Measurements from ENCODE around the gene LYRM1.
A peak's percentile ranks its signal among the peaks of the same experiment; 100 is the strongest.
"Not testable (repeated sequence)": the region's sequence is repeated elsewhere in the genome, so short reads cannot be mapped to it uniquely, and the experiment has no call there.

LYRM1 gene

DNA sequence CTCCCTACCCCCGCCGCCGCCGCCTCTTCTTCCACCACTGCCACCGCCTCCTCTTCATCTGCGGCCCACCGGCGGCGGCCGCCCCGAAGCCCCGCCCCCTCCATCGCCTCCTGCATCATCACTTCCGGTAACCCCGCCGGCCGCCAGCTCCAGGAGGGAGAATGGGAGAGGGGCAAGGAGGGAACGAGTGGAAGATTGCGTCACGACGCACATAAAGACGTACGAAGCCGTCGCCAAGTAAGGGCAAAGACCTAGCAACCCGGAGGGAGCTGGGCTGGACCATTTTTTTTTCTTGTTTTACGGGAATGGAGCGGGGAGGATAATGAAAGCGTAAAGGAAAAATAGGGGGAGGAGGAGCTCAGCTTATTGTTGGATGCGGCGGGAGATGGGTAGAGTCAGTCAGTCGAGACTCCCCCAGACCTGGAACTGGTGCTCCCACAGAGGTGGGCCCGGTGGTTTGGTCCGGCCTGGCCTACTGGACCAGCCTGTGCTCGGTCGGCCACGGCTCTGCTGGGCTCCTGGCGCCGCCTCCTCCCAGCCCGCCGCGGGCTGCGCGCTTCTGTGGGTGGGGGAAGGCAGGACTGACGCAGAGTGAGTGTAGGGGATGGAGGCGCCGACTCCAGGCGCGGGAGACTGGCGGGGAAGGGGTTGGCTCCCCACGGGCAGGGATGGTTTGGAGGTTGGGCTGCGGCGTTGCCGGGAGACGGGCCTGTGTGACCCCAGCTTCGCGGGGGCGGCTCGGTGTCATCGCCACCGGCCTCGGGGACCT, at the start of gene LYRM1, which contains the start of gene DCUN1D3:
Gene LYRM1, plus strand, starts transcription at position 473 of the 769 bp plus-strand sequence. CDS start 14,785 bp downstream, outside the sequence.
Gene DCUN1D3, minus strand, starts transcription at position 60 of the 769 bp plus-strand sequence. CDS start 37,820 bp downstream, outside the sequence.
- peak; percentile 99 for DNase-seq

DNA sequence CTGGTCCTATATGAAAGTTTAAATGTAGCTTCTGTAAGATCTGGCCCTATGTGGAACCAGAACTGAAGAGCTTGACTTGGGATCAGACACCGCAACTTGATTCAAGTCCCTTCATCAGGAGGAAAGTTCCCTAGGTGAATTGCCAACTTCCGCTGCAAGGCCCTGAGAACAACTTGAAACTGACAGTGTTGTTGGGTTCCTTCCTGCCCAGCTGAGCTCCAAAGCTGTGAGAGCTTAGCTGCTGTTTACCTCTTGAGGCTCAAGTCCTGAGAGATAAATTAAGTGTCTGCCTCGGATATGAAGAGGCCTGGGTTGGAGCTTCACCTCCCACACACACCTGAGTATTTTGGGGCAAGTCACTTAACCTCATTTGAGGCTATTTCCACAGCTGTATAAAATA, 49.6 kb upstream of the LYRM1 start:
- no peak for DNase-seq

DNA sequence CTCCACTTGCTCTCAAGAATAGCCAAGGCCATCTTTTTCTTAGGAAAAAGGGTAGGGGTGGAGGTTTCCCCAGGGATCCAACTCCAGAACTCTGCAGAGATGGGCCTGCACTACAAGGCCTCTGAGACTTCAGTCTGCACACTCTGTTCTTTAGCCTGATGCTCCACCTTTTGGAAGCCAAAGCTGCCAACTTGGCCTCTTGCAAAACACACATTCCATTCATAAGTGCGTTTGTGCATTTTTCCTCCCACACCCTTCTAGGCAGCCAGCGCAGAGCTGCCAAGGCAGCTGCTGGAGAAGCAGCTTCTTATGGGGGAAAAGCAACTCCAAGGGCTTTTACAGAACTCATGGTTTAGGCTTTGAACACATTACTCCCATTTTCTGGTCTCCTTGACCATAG, 49.0 kb upstream of the LYRM1 start:
- DNase-seq: peak; percentile 88

GRCh38 chr16:20853143-20853542, 47.4 kb upstream of the LYRM1 start:
- DNase-seq: no peak

- DNase-seq: no peak
Observed at GRCh38 chr16:20853981-20854620, 46.5 kb upstream of the LYRM1 start.

- no peak for DNase-seq
Observed at GRCh38 chr16:20854963-20855362, 45.6 kb upstream of the LYRM1 start.

- DNase-seq: no peak
Observed at GRCh38 chr16:20857281-20857680, 43.3 kb upstream of the LYRM1 start.

DNA sequence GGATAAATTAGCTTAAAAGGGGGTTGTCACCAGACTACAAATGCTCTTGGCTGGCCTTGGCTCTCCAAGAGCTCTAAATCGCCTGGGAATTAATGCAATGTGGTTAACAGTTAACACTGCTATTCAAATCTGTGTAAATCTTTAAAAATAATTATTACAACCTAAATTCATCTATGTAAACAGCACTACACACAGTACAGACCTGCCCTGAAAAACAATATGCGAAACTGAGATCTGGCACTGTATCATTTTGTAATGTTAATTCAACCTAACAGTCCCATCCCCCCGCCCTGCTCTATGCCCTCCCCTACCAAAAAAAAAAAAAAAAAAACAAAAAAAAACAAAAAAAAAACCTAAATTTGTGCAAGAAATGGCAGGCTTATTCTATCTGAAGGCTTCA, 41.3 kb upstream of the LYRM1 start:
- DNase-seq: no peak

DNA sequence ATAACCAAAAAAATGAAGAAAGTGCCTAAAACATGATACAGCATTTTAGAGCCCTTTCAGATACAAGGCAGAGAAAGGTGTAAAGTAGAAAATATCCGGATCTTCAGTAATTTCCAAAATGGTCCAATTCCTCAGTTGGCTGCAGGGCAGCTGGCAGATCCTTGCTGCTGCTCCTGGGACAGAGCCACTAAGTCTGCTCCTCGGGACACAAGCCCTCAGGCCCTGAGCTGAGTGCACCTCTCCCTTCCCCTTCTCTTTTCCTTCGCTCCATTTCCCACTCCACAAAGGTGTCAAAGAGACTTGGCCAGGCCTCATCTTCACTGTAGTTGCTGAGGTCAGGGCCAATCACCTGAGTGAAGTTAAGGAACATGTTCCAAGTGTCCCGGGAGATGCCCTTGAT, 40.9 kb upstream of the LYRM1 start:
- DNase-seq: no peak

DNA sequence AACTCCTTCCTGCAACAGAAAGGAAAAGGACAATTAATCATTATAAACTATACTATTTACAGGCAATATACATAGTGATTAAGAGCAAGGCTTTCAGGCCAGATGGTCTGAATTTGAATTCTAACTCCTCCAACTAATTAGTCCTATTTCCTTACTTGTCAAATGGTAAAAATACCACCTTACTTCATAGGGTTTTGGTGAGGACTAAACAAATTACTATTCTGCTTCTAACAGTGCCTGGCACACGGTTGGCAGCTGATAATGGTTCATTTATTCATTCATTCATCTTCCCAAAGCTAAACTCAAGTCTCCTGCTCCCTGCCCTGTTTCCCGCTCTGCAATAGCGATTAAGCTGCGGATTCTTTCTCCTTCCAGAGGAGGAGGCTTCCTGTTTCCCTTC, 40.2 kb upstream of the LYRM1 start:
- DNase-seq: no peak

DNA sequence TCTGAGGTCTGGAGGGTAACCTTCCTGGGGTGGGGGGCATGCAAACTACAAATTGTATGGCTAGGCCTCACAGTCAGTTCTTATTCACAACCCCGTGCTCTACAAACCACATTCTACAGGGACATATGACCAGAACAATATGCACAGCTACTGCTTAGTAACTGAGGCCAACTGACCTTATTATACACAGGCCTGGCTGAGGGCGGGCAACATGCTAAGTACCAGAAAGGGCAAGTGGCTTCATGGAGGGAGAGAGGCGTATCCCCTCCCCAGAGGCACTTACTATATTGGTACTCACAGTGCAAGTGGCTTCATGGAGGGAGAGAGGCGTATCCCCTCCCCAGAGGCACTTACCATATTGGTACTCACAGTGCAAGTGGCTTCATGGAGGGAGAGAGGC, 39.6 kb upstream of the LYRM1 start:
- not testable (repeated sequence) for DNase-seq

DNA sequence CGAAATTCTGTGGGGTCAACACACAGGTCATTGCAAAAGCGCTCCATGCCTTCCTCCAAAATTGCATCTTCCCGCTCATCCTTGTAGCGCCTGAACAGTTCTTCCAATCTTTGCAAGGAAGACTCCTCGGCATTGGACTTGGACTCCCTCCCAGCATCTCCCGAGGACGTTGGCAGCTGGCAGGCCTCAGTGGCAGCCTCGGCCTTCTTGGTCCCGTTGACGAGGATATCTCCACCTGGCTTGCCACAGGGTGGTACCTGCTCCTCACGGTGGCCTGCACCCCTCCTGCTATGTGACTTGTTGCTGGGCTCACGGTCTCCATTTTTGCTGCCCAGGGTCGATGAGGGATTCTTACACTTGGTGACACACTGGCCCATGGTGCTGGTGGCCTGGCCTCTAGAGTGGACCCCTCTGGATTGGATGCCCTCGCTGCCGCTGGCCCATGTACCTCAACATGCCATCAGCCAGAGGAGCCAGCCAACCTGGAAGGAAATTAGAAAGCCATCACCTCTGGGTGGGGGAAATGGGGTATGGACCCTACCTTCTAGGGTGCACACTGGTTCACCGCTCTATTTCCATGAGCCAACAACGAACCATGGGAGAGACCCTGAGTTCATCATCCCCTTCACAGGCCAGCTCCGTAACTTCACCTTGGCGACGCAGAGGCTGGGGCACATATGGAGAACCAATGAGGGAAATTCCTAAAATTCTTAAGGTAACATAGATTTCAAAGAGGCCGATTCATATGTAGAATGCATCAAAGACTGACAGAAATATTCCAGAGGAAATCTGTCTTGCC, 38.2 kb upstream of the LYRM1 start:
- DNase-seq: no peak

DNA sequence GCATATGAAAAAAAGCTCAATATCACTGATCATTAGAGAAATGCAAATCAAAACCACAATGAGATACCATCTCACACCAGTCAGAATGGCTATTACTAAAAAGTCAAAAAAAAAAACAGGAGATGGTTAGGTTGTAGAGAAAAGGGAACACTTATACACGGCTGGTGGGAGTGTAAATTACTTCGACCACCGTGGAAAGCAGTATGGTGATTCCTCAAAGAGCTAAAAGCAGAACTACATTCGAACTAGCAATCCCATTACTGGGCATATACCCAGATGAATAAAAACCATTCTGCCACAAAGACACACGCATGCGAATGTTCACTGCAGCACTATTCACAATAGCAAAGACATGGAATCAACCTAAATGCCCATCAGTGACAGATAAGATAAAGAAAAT, 36.2 kb upstream of the LYRM1 start:
- DNase-seq: not testable (repeated sequence)

DNA sequence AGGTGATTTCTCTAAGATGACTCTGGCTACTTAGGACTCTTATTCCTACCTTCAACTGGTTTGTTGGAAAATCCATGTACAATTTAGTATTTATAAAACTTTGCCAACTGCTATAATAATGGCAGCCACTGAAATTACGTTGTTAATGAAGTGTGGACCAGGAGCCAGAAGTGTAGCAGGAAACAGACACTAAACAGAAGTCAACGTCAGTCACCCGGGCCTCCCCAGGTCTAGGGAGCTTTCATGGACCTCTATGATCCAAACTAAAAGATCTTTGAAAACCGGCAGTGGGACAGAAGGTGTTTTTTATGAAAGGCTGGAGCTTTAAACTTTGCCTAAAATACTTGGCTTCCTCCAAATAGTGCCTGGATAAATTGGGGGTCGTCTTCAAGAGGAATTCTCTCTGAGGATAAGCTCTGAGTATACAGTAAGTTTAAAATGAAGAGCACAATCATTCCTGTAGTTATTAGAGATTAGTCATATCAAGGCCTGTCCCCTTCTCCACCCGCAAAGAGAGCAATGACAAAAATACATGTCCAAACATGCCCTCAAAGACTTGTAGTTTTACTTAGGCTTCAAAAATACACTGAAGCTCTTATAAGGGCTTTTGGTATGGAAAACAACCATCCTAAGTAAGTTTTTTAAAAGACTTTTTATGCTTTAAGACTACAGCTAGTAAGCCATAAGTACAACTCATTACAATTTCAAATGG, 35.0 kb upstream of the LYRM1 start:
- no peak for DNase-seq

DNA sequence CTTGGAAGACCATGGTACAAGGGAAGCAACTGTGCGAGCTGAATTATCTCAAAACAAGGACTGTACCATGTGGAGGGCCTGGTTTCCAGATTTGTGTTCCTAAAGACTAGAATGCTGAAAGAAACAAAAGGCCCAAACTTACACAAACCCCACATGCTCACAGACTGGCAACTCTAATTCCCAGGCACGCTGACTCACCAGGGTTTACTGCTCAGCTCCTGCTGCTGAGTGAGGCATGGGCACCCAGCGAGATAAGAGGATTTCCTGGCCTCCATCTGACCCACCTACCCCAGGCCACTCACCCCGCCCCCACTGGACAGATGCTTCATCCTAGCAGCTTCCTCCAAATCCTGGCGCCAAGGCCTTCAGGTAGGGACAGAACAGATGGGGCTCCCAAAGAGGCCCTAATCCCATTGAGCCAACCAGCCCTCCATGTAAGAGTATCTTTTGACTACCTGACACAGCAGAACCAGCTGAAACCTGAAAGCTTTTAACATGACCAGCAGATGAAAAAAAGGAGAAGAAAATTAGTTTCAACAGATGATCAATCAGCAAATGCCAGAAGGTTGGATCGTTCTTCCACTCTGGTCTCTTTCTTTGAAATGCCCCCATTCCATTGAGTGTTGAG, 34.3 kb upstream of the LYRM1 start:
- DNase-seq: no peak

DNA sequence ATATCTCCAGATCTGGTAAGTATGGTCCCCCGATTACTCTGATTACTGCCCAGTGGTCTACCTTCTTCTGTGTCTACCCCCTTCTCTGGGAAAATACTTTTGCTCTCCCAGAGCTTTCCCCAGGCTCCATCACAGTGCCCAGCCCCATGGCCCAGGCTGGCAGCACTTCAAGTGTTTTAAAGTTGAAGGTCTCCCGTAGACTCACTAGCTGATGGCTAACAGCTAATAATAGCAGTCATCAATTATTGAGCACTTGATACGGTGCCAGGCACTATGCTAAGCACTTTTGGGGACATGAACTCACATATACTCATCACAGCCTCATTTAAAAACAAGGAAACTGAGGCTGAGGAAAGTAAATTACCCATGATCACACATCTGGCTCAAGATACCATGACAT, 33.8 kb upstream of the LYRM1 start:
- no peak for DNase-seq

DNA sequence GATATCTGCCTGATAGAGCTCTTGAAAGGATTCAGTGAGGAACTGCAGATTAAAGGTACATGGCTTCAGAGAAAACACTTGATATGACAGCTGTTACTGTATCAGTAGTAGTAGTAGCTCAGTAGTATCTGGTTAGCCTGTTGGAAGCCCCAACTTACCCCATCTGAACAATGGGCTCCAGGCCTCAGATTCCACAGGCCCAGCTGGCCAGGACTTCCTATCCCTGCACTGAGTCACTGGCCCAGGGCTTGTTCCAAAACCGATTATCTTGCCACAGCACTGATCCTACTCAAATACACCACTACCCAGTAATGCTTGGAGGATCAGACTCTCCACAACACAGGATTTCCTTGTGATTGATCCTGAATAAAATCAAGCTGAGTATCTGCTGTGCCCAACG, 33.0 kb upstream of the LYRM1 start:
- no peak for DNase-seq

DNA sequence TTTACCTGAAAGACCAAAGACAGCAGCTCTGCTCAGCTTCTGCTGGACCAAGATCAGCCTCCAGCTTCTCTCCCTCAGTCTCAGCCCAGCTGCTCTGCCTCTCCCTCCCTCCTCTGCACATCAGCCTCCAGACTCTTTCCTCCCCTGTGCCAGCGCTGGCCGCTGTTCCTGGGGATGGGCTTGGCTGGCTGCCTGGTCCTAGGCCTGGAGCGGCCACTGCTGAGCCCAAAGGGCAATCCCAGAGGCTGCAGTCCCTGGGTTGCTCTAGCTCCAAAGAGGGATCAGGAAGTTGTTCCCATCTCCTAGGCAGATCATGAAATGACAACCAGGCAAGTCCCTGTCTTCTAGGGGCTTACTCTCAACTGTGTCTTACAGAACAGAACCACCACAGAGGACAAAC, 31.7 kb upstream of the LYRM1 start:
- DNase-seq: peak; percentile 80

- DNase-seq: no peak
Observed at GRCh38 chr16:20870122-20870820, 30.3 kb upstream of the LYRM1 start.

DNA sequence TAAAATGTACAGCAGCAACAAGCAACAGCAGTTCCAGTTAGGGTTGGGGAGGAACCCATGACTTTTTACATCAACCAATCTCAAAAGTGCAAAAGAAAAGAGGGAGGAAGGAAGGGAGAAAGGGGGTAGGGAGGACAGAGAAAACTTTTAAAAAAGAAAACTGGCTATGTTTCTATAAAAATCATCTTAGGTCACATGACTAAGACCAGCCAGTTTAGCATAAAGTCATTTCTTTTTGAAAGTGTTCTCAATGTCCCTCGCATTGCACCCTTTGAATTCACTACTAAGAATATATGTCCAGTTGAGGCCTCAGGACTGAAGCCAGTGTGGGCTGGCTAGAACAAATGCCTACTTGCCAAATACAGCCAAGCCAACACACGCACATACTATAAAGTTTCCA, 29.3 kb upstream of the LYRM1 start:
- DNase-seq: no peak

GRCh38 chr16:20871941-20872815, 28.4 kb upstream of the LYRM1 start:
- DNase-seq: no peak
